ENCODE results near the gene MACF1.

Gene MACF1

DNA sequence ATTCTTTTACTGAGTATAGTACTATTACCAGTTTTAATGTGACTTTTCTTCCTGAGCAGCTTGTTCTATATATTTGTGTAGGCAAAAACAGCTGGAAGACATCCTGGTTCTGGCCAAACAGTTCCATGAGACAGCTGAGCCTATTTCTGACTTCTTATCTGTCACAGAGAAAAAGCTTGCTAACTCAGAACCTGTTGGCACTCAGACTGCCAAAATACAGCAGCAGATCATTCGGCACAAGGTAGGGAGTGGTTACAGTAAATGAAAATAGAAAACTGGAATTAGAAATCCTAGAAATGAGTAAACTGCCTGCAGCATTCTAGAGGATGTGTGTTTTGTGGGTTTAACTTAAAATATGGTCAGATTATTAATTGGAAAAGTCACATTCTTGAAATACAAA, 222.9 kb downstream of the MACF1 start:
- no peak for DNase-seq
- Histone ChIP-seq H3K36me3 (replicated peaks) (peaks cover 78% of the 10 kb centered on the region), H3K4me3 (ENCODE audit: low read depth, low read length) (no peak overlapping the region), H3K27me3 (replicated peaks) (no peaks in the 10 kb centered on the region), H3K27ac (no peak overlapping the region)
- in situ Hi-C loops (cut with HindIII; ENCODE audit: low pct_ligation_motif_present, low sequenced_read_pairs), result no loop called here
- TF ChIP-seq, protein P1, sequence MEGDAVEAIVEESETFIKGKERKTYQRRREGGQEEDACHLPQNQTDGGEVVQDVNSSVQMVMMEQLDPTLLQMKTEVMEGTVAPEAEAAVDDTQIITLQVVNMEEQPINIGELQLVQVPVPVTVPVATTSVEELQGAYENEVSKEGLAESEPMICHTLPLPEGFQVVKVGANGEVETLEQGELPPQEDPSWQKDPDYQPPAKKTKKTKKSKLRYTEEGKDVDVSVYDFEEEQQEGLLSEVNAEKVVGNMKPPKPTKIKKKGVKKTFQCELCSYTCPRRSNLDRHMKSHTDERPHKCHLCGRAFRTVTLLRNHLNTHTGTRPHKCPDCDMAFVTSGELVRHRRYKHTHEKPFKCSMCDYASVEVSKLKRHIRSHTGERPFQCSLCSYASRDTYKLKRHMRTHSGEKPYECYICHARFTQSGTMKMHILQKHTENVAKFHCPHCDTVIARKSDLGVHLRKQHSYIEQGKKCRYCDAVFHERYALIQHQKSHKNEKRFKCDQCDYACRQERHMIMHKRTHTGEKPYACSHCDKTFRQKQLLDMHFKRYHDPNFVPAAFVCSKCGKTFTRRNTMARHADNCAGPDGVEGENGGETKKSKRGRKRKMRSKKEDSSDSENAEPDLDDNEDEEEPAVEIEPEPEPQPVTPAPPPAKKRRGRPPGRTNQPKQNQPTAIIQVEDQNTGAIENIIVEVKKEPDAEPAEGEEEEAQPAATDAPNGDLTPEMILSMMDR (IDR thresholded peaks at IDR 0.05; ENCODE audit: low read depth, low read length, missing control alignments), result no peak

GRCh38 chr1:39427912-39428311, 223.4 kb downstream of the MACF1 start:
- Histone ChIP-seq H3K4me3 (ENCODE audit: low read depth, low read length) (no peak overlapping the region), H3K27me3 (replicated peaks) (no peaks in the 10 kb centered on the region), H3K36me3 (replicated peaks) (peaks cover 77% of the 10 kb centered on the region), H3K27ac (no peak overlapping the region)
- no peak for DNase-seq
- in situ Hi-C loops (cut with HindIII; ENCODE audit: low pct_ligation_motif_present, low sequenced_read_pairs), result no loop called here
- TF ChIP-seq, protein P1 (IDR thresholded peaks at IDR 0.05; ENCODE audit: low read depth, low read length, missing control alignments), result no peak

DNA sequence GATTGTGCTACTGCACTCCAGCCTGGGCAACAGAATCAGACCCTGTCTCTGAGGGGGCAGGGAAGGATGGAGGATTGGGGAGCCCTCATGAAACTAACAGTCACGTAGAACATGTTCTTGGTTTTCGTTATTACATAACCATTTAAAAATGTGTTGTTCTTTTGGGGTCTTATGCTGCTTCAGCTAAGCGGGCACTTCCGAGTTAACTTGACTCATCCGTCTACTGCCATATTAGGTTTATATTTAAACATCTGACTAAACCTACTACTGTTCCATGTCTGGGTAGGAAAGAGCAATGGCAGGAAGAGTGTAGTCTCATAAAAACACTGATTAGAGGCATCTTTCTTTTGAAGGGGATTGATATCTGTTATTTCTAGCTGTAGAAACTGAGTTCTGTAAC, 227.4 kb downstream of the MACF1 start:
- TF ChIP-seq, protein P1 (IDR thresholded peaks at IDR 0.05; ENCODE audit: low read depth, low read length, missing control alignments), result no peak
- Histone ChIP-seq H3K27ac (peak overlapping the region; percentile 39), H3K27me3 (replicated peaks) (no peaks in the 10 kb centered on the region), H3K36me3 (replicated peaks) (peaks cover 86% of the 10 kb centered on the region), H3K4me3 (ENCODE audit: low read depth, low read length) (no peak overlapping the region)
- in situ Hi-C loops (cut with HindIII; ENCODE audit: low pct_ligation_motif_present, low sequenced_read_pairs), result no loop called here
- peak; percentile 68 for DNase-seq

- Histone ChIP-seq H3K27me3 (replicated peaks) (no peaks in the 10 kb centered on the region), H3K4me3 (ENCODE audit: low read depth, low read length) (no peak overlapping the region), H3K27ac (no peak overlapping the region), H3K36me3 (replicated peaks) (peaks cover 83% of the 10 kb centered on the region)
- TF ChIP-seq, protein P1 (IDR thresholded peaks at IDR 0.05; ENCODE audit: low read depth, low read length, missing control alignments), result no peak
- no peak for DNase-seq
- in situ Hi-C loops (cut with HindIII; ENCODE audit: low pct_ligation_motif_present, low sequenced_read_pairs), result no loop called here
Observed at GRCh38 chr1:39434797-39435395, 230.4 kb downstream of the MACF1 start.

DNA sequence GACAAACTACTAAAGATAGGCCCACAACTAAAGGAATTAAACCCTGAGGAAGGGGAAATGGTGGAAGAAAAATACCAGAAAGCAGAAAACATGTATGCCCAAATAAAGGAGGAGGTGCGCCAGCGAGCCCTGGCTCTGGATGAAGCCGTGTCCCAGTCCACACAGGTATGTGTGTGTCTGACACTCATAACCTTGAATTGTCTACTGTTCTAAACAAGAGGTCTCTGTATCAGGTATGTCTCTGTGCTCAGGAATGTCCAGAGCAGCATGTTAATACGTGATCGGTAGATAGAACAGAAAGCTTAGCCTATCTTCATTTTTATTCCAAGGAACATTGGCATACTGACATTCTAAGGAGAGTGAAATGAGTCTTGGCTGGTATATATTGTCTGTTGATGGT, 231.1 kb downstream of the MACF1 start:
- in situ Hi-C loops (cut with HindIII; ENCODE audit: low pct_ligation_motif_present, low sequenced_read_pairs), result no loop called here
- TF ChIP-seq, protein P1 (IDR thresholded peaks at IDR 0.05; ENCODE audit: low read depth, low read length, missing control alignments), result no peak
- H3K27ac ChIP-seq, result no peak overlapping the region
- DNase-seq, result no peak
- H3K4me3 ChIP-seq (ENCODE audit: low read depth, low read length), result no peak overlapping the region
- peaks cover 86% of the 10 kb centered on the region for H3K36me3 ChIP-seq (replicated peaks)
- H3K27me3 ChIP-seq (replicated peaks), result no peaks in the 10 kb centered on the region

DNA sequence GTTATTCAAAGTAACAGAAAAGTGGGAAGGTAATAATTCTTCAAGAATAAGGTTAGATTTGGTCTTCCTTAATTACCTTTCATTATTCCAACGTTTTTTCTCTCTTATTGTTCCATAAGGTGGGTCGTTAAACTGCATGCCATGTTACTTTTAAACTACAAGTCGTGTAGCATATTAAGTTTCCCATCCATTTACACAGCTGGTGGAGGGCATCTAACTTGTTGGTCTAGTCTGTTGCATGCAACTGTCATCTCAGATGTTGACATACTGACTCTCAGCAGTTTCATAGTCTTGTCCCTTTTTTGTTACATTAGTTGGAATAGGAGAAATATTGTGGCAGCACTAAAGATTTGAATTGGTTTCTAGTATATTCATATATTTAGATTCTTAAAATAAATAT, 232.3 kb downstream of the MACF1 start:
- H3K36me3 ChIP-seq (replicated peaks), result peaks cover 85% of the 10 kb centered on the region
- no peaks in the 10 kb centered on the region for H3K27me3 ChIP-seq (replicated peaks)
- no peak for DNase-seq
- no peak overlapping the region for H3K27ac ChIP-seq
- TF ChIP-seq, protein P1 (IDR thresholded peaks at IDR 0.05; ENCODE audit: low read depth, low read length, missing control alignments), result no peak
- in situ Hi-C loops (cut with HindIII; ENCODE audit: low pct_ligation_motif_present, low sequenced_read_pairs), result no loop called here
- no peak overlapping the region for H3K4me3 ChIP-seq (ENCODE audit: low read depth, low read length)
